GM18508 (cell line): ENCODE data around the gene GFPT2.

Experiments
- ATAC-seq: cut with Tn5 transposase; IDR thresholded peaks from one replicate; pipeline ENCODE4 v1.9.1; 2021; ENCODE audit warnings: moderate number of reproducible peaks; ENCODE audit not compliant: insufficient read depth, unreplicated experiment

The GFPT2 gene

GRCh38 chr5:180379355-180380070, 26.4 kb upstream of the GFPT2 start:
- no peak for ATAC-seq

DNA sequence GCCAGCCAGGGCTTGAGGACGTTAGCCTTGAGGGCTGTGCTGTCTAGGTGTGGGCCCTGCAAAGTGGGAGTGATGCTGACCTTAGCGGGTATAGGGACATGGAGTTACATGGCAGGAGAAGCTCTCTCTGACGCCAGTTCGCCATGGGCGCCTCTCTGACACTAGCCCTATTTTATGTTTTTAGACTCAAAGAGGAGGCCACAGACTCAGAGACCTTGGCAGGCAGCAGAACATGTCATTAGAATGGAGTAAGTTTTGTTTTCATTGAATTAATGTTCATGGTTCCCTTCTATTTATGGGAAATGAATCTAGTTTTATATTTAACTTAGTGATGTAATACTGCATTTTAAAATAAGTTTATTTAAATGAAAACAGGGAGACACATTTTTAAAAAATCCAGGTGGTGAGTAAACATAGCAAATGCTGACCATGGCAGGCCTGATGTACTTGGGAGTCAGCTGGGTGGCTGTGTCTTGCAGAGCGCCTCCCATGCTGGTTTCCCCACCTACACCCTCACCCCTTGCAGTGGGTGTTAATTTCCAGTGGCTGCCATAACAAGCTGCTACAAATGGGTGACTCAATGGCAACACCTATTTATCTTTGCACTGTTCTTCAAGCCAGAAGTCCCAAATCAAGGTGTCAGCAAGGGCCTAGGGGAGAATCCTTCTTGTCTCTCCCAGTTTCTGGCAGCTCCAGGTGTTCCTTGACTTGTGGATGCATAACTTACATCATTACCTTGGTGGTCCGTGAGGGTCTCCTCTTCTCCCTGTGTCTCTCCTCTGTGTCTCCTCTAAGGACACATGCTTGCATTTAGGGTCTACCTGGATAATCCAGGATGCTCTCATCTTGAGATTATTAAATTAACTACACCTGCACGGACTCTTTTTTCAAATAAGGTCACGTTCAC, 25.6 kb upstream of the GFPT2 start:
- no peak for ATAC-seq

DNA sequence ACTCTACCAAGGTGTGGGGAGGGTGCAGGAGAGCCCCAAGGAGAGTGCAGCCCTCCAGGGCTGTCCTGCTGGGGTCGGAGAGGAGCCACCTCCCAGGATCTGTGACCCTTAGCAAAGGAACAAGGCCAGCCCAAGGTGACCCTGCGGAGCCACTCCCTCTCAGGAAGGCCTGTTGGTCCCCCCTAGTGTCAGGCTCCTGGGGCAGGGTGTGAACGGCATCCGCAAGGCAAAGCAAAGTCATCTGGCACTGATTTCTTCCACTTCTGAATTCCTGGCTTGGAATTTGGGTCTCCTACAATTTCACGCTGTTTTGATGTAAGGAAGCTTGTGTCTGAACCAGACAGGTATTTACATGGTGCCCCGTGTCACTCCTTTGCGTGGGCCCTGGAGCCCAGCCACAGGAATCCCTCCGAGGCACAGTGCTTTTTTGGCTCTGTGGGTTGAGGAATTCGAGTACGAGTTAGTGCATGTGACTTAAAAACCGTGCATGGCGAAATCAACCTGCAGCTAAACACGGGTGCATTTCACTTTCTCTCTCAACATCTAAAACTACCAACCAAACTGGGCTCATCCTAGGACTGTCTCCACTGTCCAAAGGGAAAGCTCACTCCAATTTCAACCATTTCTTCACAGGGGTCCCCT, 24.5 kb upstream of the GFPT2 start:
- ATAC-seq, result no peak

GRCh38 chr5:180376511-180376910, 23.4 kb upstream of the GFPT2 start:
- ATAC-seq, result no peak

GRCh38 chr5:180375955-180376354, 22.8 kb upstream of the GFPT2 start:
- no peak for ATAC-seq

- no peak for ATAC-seq
These were observed 22.2 kb upstream of the GFPT2 start for GRCh38 chr5:180375291-180375690.

- ATAC-seq, result no peak
These were observed 20.7 kb upstream of the GFPT2 start for GRCh38 chr5:180373870-180374269.

- ATAC-seq, result no peak
These were observed 20.3 kb upstream of the GFPT2 start for GRCh38 chr5:180373454-180373853.

DNA sequence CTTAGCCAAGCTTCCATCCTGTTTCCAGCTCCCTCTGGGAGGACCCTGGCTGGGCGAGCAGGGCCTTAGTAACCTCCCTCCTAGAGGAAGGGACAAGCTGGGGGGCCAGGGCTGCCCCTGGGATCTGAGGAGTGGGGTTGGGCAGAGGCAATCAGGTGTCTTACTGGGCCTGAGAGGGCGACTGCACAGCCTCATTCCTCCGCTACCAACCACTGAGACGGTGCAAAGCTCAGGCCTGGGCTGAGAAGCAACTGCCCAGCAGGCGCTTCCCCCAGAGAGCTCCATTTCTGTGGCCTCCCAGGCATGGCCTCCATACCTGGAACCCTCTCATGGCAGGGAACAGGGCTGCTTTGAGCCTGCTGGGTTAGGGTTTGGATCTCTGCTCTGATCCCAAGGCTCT, 18.8 kb upstream of the GFPT2 start:
- ATAC-seq, result no peak

- no peak for ATAC-seq
These were observed 17.9 kb upstream of the GFPT2 start for GRCh38 chr5:180370861-180371641.

GRCh38 chr5:180367991-180368390, 14.9 kb upstream of the GFPT2 start:
- no peak for ATAC-seq

- no peak for ATAC-seq
These were observed 14.2 kb upstream of the GFPT2 start for GRCh38 chr5:180367300-180367699.

GRCh38 chr5:180366326-180366725, 13.2 kb upstream of the GFPT2 start:
- ATAC-seq, result no peak

GRCh38 chr5:180365829-180366228, 12.7 kb upstream of the GFPT2 start:
- ATAC-seq, result no peak

DNA sequence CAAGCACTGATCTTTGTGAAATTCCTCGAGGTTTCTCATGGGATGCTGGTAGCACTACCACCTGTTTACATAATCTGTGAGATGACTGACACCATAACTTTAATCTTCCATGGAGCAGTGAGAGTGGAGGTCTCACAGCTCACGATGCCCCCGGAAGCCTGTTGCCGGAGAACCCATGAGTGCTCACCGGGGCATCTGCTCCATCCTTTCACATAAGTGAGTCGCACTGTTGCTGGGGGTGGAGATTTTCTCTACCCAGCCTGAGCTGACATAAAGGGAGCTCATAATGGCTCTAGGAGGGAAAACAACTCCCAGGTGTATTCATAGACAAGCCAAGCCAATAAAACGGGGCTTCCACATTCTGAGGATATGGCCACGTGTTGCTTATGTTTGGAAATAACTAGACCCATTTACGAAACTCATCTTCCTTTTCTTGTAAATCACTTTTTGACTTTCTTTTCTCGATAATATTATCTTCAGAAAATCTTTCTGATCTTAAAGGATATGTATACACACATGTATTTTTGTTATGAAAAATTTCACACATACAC, 11.2 kb upstream of the GFPT2 start:
- no peak for ATAC-seq

DNA sequence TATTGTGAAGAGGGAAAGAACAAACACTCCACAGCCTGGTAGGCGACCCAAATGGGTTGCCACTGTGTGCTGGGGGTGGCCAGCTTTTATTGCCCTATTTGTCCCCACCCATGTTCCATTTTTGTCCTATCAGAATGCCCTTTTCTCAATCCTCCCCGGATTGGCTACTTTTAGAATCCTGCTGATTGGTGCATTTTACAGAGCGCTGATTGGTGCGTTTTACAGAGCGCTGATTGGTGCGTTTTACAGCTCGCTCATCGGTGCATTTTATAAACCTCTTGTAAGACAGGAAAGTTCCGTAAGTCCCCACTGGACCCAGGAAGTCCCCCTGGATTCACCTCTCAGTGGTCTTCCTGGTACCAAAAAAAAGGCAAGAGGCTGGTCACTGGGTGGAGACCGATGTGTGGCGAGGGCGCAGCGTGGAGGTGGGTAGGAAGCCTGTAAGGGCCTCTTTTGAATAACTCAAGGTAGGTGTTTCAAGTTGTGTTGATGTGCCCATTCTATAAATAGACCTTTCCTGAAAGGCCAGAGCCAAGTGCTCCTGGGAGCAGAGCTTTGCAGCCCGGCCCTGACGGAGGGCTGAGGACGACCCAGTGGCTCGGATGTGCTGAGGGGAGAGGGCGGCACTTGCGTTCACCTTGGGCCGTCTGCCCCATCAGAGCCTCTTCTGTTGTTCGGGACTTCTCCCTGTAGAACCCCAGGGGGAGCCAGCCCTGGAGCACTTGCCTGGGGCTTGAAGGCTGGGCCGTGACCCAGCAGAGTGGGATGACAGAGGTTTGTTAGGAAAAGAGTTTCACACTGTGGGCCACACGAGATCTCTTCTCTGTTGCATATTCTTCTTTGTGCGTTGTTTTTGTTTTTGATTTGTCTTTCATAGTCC, 7.2 kb upstream of the GFPT2 start:
- no peak for ATAC-seq

GRCh38 chr5:180358694-180359093, 5.6 kb upstream of the GFPT2 start:
- ATAC-seq, result no peak

DNA sequence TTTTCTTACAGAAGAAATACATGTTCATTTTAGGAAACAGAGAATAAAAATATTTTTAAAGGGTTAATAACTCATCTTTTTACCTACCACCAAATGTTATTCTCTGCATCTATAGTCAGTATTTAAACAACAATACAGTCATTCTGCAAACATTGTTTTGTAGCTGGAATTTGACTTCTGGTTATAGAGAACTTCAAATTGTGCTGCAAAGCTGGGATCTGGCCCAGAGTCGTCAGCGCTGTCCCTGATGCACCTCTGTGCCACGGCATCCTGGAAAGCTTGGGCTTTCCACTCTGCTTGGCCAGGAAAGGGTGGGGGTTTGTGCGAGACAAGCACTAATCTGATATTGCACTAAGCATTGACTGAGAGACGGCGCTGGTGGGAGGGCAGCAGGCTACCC, 5.0 kb upstream of the GFPT2 start:
- ATAC-seq, result no peak

- ATAC-seq, result no peak
These were observed 1.8 kb upstream of the GFPT2 start for GRCh38 chr5:180354966-180355365.
